Panc1 (cell line): ENCODE results near the gene SLF2. TPM values are rescaled to one million over a fixed set of nuclear protein-coding genes. Genes with fewer than 3 reads are reported as not detected.

Source experiments
- ATAC-seq: fragments of 200-7000 bp; cut with Tn5 transposase; 2 replicates; pipeline ENCODE4 v1.9.1; 2020; ENCODE audit warnings: mild to moderate bottlenecking, moderate library complexity
- BruUV-seq: library from RNA; stranded (reverse); fragments of 400-500 nt; replicated peaks from 2 replicates; lab custom pipeline; 2021; lab: Mats Ljungman, UMichigan
- CTCF ChIA-PET: fragments of 300-600 bp; sonication (Branson Sonifier 250); formaldehyde crosslinking; loops from one replicate; lab custom pipeline; 2022; ENCODE audit warnings: antibody characterized with exemption; lab: Charles Lee
- POLR2A ChIA-PET: fragments of 300-600 bp; sonication (Branson Sonifier 250); formaldehyde crosslinking; loops from one replicate; lab custom pipeline; 2022; ENCODE audit warnings: antibody characterized with exemption; lab: Charles Lee
- DNase-seq: peaks from one replicate; pipeline ENCODE4 v3.0.0-alpha.2; 2010; ENCODE audit warnings: low read depth, low spot score
- H3K27ac ChIP-seq: 2 replicates; pipeline ENCODE4 v1.5.1; 2011; ENCODE audit warnings: mild to moderate bottlenecking, low read length, inconsistent platforms
- H3K27me3 ChIP-seq: fragments of 200-500 bp; sonication (Bioruptor generic); 2 replicates; pipeline ENCODE4 v1.6.0; 2014; ENCODE audit warnings: low read length, inconsistent platforms; ENCODE audit not compliant: control insufficient read depth, insufficient read depth
- H3K36me3 ChIP-seq: fragments of 200-500 bp; sonication (Bioruptor generic); 2 replicates; pipeline ENCODE4 v1.5.1; 2014; ENCODE audit warnings: inconsistent platforms, mild to moderate bottlenecking, low read length, moderate library complexity; ENCODE audit not compliant: control insufficient read depth, insufficient read depth
- H3K4me1 ChIP-seq: 2 replicates; pipeline ENCODE4 v1.5.1; 2011; ENCODE audit warnings: inconsistent platforms, mild to moderate bottlenecking, low read length, moderate library complexity; ENCODE audit not compliant: control insufficient read depth, insufficient read depth
- H3K4me3 ChIP-seq, 2 experiments: 2 replicates each; pipeline ENCODE4 v1.5.1; 2011 to 2012; ENCODE audit warnings: low read depth in 2 of 2, low read length in 2 of 2, mild to moderate bottlenecking in 2 of 2, inconsistent platforms in 1 of 2, moderate library complexity in 1 of 2
- H3K9me3 ChIP-seq: fragments of 200-500 bp; sonication (Bioruptor generic); 2 replicates; pipeline ENCODE4 v1.5.1; 2014; ENCODE audit warnings: low read depth, mild to moderate bottlenecking, inconsistent platforms, low read length, moderate library complexity; ENCODE audit not compliant: control insufficient read depth, insufficient read depth
- CTCF ChIP-seq: fragments of 450-650 bp; IDR thresholded peaks from 2 replicates; pipeline ENCODE4 v1.5.1; 2017; ENCODE audit warnings: mild to moderate bottlenecking
- POLR2AphosphoS5 ChIP-seq: IDR thresholded peaks from 2 replicates; pipeline ENCODE4 v1.6.1; 2012; ENCODE audit warnings: mild to moderate bottlenecking, low read depth, low read length, moderate library complexity
- REST ChIP-seq, 2 experiments: IDR thresholded peaks; 2 replicates each; pipeline ENCODE4 v1.6.1; 2011 to 2012; ENCODE audit warnings: low read depth in 2 of 2, control low read depth in 1 of 2, low read length in 1 of 2, mild to moderate bottlenecking in 1 of 2, moderate library complexity in 1 of 2; ENCODE audit not compliant: insufficient read depth in 1 of 2
- SIN3A ChIP-seq: IDR thresholded peaks from 2 replicates; pipeline ENCODE4 v1.6.1; 2012; ENCODE audit warnings: low read depth, mild to moderate bottlenecking, low read length, moderate library complexity, borderline replicate concordance; ENCODE audit not compliant: insufficient read depth
- TCF7L2 ChIP-seq: IDR thresholded peaks from 2 replicates; pipeline ENCODE4 v1.6.1; 2011; ENCODE audit warnings: mild to moderate bottlenecking, low read depth, low read length, inconsistent platforms
- in situ Hi-C: cut with HindIII; loops from 2 replicates; pipeline ENCODE4 v1.10.0; 2016; ENCODE audit warnings: low sequenced_read_pairs, low pct_unique_long_range_greater_than_20kb
- intact Hi-C: fragments of 100-400 bp; cut with micrococcal nuclease; formaldehyde crosslinking; loops from one replicate; pipeline ENCODE4 v1.10.0; 2022; ENCODE audit not compliant: unreplicated experiment
- total RNA-seq: library from RNA; stranded (reverse); gene quantifications from one replicate; pipeline ENCODE4 v1.2.1, GENCODE V29; 2021; ENCODE audit not compliant: unreplicated experiment

The SLF2 gene
- total RNA-seq, 1 experiment from 2014 or later, result 38.8 TPM

GRCh38 chr10:100879741-100880360 is 32.9 kb upstream of the SLF2 start:
- Histone ChIP-seq H3K27me3 (no peaks in the 10 kb centered on the region), H3K9me3 (no peaks in the 10 kb centered on the region), H3K4me1 (no peaks in the 10 kb centered on the region), H3K36me3 (no peaks in the 10 kb centered on the region), H3K4me3 (no peak overlapping the region), H3K27ac (no peak overlapping the region)
- in situ Hi-C loops (no loop called here), intact Hi-C loops (loop anchor here (2.0 to 10.0 kb wide), 3 partner anchors 138 to 319 kb away; no protein-coding TSS in a partner anchor)
- ATAC-seq, result no peak
- TF ChIP-seq TCF7L2 (no peak), CTCF (peak; percentile 31; the same call in 1 of the 2 replicates), REST (IDR thresholded peaks at IDR 0.05; ENCODE audit: insufficient read depth in 1 of 2, low read depth in 2 of 2, low read length in 1 of 2) (no peak), SIN3A (no peak)
- POLR2A ChIA-PET, result no interaction called here
- CTCF ChIA-PET, result interaction anchor here (0.6 to 2.6 kb wide), 7 partner anchors 9 to 344 kb away, joined by 3 to 39 read pairs (median 6); partner anchors contain the start of genes HIF1AN and PAX2
- no TSS peak for BruUV-seq
- DNase-seq, result no peak

GRCh38 chr10:100881556-100882213 is 31.1 kb upstream of the SLF2 start:
- Histone ChIP-seq H3K36me3 (no peaks in the 10 kb centered on the region), H3K4me1 (no peaks in the 10 kb centered on the region), H3K9me3 (no peaks in the 10 kb centered on the region), H3K27ac (no peak overlapping the region), H3K27me3 (no peaks in the 10 kb centered on the region), H3K4me3 (no peak overlapping the region)
- TF ChIP-seq POLR2AphosphoS5 (no peak), SIN3A (no peak), CTCF (no peak), TCF7L2 (no peak), REST (IDR thresholded peaks at IDR 0.05; ENCODE audit: insufficient read depth in 1 of 2, low read depth in 2 of 2, low read length in 1 of 2) (no peak)
- ATAC-seq (no peak), DNase-seq (no peak)
- CTCF ChIA-PET, result interaction anchor here (0.5 to 1.0 kb wide), 2 partner anchors 286 to 319 kb away, joined by 4 to 9 read pairs; no protein-coding TSS in a partner anchor
- intact Hi-C loops (no loop called here), in situ Hi-C loops (no loop called here)
- POLR2A ChIA-PET, result no interaction called here
- no TSS peak for BruUV-seq
